ENCODE data around the gene CPSF7. TPM values are rescaled to one million over a fixed set of nuclear protein-coding genes. Genes with fewer than 3 reads are reported as not detected.

CPSF7 gene
- total and polyA plus RNA-seq, 10 of the 15 experiments (the other 5 are each of a cell fraction or from before 2014, with no cell fraction given), result 14.9 to 93.1 (median 60.9) TPM

DNA sequence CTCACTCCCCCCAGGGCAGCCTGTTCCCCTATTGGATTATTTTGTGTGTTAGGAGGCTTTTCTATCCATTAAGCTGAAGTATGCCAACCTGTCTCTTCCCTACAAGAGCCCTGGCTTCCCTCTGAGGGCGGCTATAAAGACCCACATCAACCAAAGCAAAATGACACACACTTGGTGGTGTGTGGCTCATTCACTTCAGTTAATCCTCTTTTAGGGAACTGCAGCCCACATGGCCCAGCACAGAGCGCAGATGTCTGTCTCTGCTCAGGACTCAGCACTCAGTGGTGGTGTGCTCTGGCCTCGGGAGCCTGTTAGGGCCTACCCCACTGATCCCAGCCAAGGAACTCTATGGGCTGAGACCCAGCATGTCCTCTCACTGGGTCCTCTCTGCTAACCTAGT is 46.6 kb upstream of the CPSF7 start:
- DNase-seq (ENCODE audit: low read depth, low spot score) (no peak), ATAC-seq (no peak), FAIRE-seq (no peak)
- Histone ChIP-seq H3K4me3 (no peak overlapping the region), H3K79me2 (ENCODE audit: control insufficient read depth, insufficient read depth, low read length) (no peaks in the 10 kb centered on the region), H3K9ac (ENCODE audit: control insufficient read depth, insufficient read depth, low read length) (no peak overlapping the region), H3K27me3 (replicated peaks in 1 of 2; ENCODE audit: control insufficient read depth in 2 of 2, insufficient read depth in 2 of 2, low read length in 1 of 2) (no peaks in the 10 kb centered on the region), H2AFZ (ENCODE audit: control insufficient read depth, low read depth, low read length) (no peak overlapping the region), H3K27ac (ENCODE audit: control insufficient read depth, insufficient read depth) (no peak overlapping the region), H3K9me3 (replicated peaks; ENCODE audit: control insufficient read depth, insufficient read depth, low read length) (no peaks in the 10 kb centered on the region), H3K4me1 (ENCODE audit: control insufficient read depth, insufficient read depth, low read length) (no peaks in the 10 kb centered on the region), H3K4me2 (ENCODE audit: control insufficient read depth, insufficient read depth) (no peak overlapping the region), H4K20me1 (ENCODE audit: control insufficient read depth, insufficient read depth) (peaks cover 3% of the 10 kb centered on the region; the same call in 1 of the 2 replicates), H3K36me3 (ENCODE audit: control insufficient read depth in 2 of 2, insufficient read depth in 2 of 2, low read length in 1 of 2) (no peaks in the 10 kb centered on the region)
- BruUV-seq (replicated peaks), result no TSS peak
- ChIA-PET RAD21 (ENCODE audit: unreplicated experiment) (interaction anchor here (3.0 kb wide), 1 partner anchor 41 kb away, joined by 12 read pairs; no protein-coding TSS in a partner anchor), SMC1A (ENCODE audit: uncharacterized antibody, unreplicated experiment) (interaction anchor here (2.5 kb wide), 1 partner anchor 41 kb away, joined by 10 read pairs; no protein-coding TSS in a partner anchor), CTCF (interaction anchor here (0.9 to 6.6 kb wide), 10 partner anchors 18 to 163 kb away, joined by 3 to 67 read pairs (median 4); no protein-coding TSS in a partner anchor), POLR2A (no interaction called here)
- intact Hi-C loops (cut with micrococcal nuclease; ENCODE audit: unreplicated experiment), result loop anchor here (2.0 to 10.0 kb wide), 2 partner anchors 162 to 258 kb away; no protein-coding TSS in a partner anchor
- in situ Hi-C loops (cut with MboI), result loop anchor here (5.0 kb wide), 1 partner anchor 161 kb away; no protein-coding TSS in a partner anchor
- TF ChIP-seq EP300 (IDR thresholded peaks at IDR 0.05; ENCODE audit: borderline replicate concordance in 1 of 2, control insufficient read depth in 1 of 2, low read depth in 2 of 2, low read length in 2 of 2) (no peak), TCF7 (IDR thresholded peaks at IDR 0.05; ENCODE audit: borderline replicate concordance) (no peak), RB1 (IDR thresholded peaks at IDR 0.05; ENCODE audit: borderline replicate concordance) (no peak), BHLHE40 (IDR thresholded peaks at IDR 0.05; ENCODE audit: borderline replicate concordance in 1 of 2, low read depth in 2 of 2, low read length in 1 of 2) (no peak), NR2F1 (conservative IDR thresholded peaks at IDR 0.05) (no peak), HCFC1 (IDR thresholded peaks at IDR 0.05; ENCODE audit: low read length) (no peak), EGR1 (IDR thresholded peaks at IDR 0.05; ENCODE audit: borderline replicate concordance in 1 of 2, low read depth in 2 of 2, low read length in 2 of 2) (no peak), PML (IDR thresholded peaks at IDR 0.05; ENCODE audit: low read length) (no peak), TBL1XR1 (IDR thresholded peaks at IDR 0.05; ENCODE audit: low read depth, low read length) (no peak), HDGF (IDR thresholded peaks at IDR 0.05) (no peak), KDM1A (IDR thresholded peaks at IDR 0.05; ENCODE audit: borderline replicate concordance) (no peak), SIN3A (IDR thresholded peaks at IDR 0.05; ENCODE audit: low read depth, low read length) (no peak)
- TF ChIP-seq, protein P1, sequence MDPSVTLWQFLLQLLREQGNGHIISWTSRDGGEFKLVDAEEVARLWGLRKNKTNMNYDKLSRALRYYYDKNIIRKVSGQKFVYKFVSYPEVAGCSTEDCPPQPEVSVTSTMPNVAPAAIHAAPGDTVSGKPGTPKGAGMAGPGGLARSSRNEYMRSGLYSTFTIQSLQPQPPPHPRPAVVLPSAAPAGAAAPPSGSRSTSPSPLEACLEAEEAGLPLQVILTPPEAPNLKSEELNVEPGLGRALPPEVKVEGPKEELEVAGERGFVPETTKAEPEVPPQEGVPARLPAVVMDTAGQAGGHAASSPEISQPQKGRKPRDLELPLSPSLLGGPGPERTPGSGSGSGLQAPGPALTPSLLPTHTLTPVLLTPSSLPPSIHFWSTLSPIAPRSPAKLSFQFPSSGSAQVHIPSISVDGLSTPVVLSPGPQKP (IDR thresholded peaks at IDR 0.05; ENCODE audit: low read depth, low read length), result no peak
- TF ChIP-seq, protein P2, sequence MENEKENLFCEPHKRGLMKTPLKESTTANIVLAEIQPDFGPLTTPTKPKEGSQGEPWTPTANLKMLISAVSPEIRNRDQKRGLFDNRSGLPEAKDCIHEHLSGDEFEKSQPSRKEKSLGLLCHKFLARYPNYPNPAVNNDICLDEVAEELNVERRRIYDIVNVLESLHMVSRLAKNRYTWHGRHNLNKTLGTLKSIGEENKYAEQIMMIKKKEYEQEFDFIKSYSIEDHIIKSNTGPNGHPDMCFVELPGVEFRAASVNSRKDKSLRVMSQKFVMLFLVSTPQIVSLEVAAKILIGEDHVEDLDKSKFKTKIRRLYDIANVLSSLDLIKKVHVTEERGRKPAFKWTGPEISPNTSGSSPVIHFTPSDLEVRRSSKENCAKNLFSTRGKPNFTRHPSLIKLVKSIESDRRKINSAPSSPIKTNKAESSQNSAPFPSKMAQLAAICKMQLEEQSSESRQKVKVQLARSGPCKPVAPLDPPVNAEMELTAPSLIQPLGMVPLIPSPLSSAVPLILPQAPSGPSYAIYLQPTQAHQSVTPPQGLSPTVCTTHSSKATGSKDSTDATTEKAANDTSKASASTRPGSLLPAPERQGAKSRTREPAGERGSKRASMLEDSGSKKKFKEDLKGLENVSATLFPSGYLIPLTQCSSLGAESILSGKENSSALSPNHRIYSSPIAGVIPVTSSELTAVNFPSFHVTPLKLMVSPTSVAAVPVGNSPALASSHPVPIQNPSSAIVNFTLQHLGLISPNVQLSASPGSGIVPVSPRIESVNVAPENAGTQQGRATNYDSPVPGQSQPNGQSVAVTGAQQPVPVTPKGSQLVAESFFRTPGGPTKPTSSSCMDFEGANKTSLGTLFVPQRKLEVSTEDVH (IDR thresholded peaks at IDR 0.05; ENCODE audit: low read depth, partially characterized antibody), result no peak
- TF ChIP-seq, protein P3, sequence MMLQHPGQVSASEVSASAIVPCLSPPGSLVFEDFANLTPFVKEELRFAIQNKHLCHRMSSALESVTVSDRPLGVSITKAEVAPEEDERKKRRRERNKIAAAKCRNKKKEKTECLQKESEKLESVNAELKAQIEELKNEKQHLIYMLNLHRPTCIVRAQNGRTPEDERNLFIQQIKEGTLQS (IDR thresholded peaks at IDR 0.05; ENCODE audit: borderline replicate concordance, extremely low read depth, low read depth, low read length), result no peak
- WGBS (ENCODE audit: insufficient coverage, insufficient replicate concordance, low lambda C conversion rate, missing lambda C conversion rate), result 58% methylated on average over 3 of the region's 3 CpGs
